Upper lobe of left lung (tissue), 6 donors: ENCODE measurements around the gene CLDN7. TPM values are rescaled to one million over a fixed set of nuclear protein-coding genes. Genes with fewer than 3 reads are reported as not detected.
A peak's percentile ranks its signal among the peaks of the same experiment; 100 is the strongest.

Experiments used
- ATAC-seq, 2 donors: fragments of 200-7000 bp; cut with Tn5 transposase; one replicate each; pipeline ENCODE4 v1.9.1; 2022; ENCODE audit warnings: mild to moderate bottlenecking in 2 of 2, moderate library complexity in 2 of 2; ENCODE audit not compliant: low FRiP score in 2 of 2
- DNase-seq, 2 donors: peaks; one replicate each; pipeline ENCODE4 v3.0.0-alpha.2; 2019 to 2020
- H3K27ac ChIP-seq, 4 donors: fragments of 200-600 bp; sonication (generic); one replicate each; pipeline ENCODE4 v1.5.1; 2016 to 2019
- H3K27me3 ChIP-seq, 4 donors: fragments of 200-600 bp; sonication (generic); one replicate each; pipeline ENCODE4 v1.5.1; 2017 to 2019
- H3K36me3 ChIP-seq, 4 donors: fragments of 200-600 bp; sonication (generic); one replicate each; pipeline ENCODE4 v1.5.1; 2016 to 2019
- H3K4me1 ChIP-seq, 4 donors: fragments of 200-600 bp; sonication (generic); one replicate each; pipeline ENCODE4 v1.5.1; 2018 to 2019
- H3K4me3 ChIP-seq, 4 donors: fragments of 200-600 bp; sonication (generic); one replicate each; pipeline ENCODE4 v1.5.1; 2017 to 2019; ENCODE audit warnings: mild to moderate bottlenecking in 2 of 4, moderate library complexity in 1 of 4
- H3K9me3 ChIP-seq, 4 donors: fragments of 200-600 bp; sonication (generic); one replicate each; pipeline ENCODE4 v1.5.1; 2018 to 2019
- CTCF ChIP-seq, 6 experiments: fragments of 450-650 bp in 4 of 6; fragments of 200-600 bp in 2 of 6; sonication (generic) in 2 of 6; IDR thresholded peaks; one replicate each; pipeline ENCODE4 v1.5.1; 2016 to 2019; ENCODE audit warnings: antibody characterized with exemption in 6 of 6
- EP300 ChIP-seq, 4 donors: sonication (generic); formaldehyde crosslinking; IDR thresholded peaks; one replicate each; pipeline ENCODE4 v1.5.1; 2017; ENCODE audit warnings: antibody characterized with exemption in 4 of 4, control low read depth in 2 of 4
- POLR2A ChIP-seq, 4 donors: fragments of 450-650 bp; IDR thresholded peaks; one replicate each; pipeline ENCODE4 v1.5.1; 2016 to 2017; ENCODE audit warnings: antibody characterized with exemption in 4 of 4, mild to moderate bottlenecking in 2 of 4
- POLR2AphosphoS5 ChIP-seq, 2 donors: sonication (generic); formaldehyde crosslinking; IDR thresholded peaks; one replicate each; pipeline ENCODE4 v1.5.1; 2017; ENCODE audit warnings: antibody characterized with exemption in 2 of 2
- WGBS, 2 donors: methylation state at CpG; one replicate each; pipeline ENCODE4 v1.1.5; 2017 to 2018; 5-methylcytosine and 5-hydroxymethylcytosine counted together
- total RNA-seq, 6 donors: library from RNA; depleted of rRNA in 4 of 6; stranded (reverse); fragments of >200 nt in 4 of 6; gene quantifications; one replicate each; pipeline versions ENCODE4 v1.1.0 to v1.2.1, GENCODE V29; 2016 to 2021
- donor health status: DM: no; HTN: no; CAD: no; lungs with moderate emphysema.
- donor health status: DM: no; HTN: yes; CAD: no; lungs with severe emphysema.

CLDN7 gene
- total RNA-seq, 6 donors from 2014 or later, result 57.6 to 201 (median 137) TPM

- ATAC-seq (peak in 1 of 2 donors; percentile 36), DNase-seq (peak; percentile 90 to 97)
- H3K9me3 ChIP-seq, result no peaks in the 10 kb centered on the region
- H3K27ac ChIP-seq, result peak overlapping the region; percentile 90 to 98 (median 97)
- WGBS, 2 donors, result 2 to 3% methylated on average over 6 to 23 of the region's 73 CpGs
- H3K4me1 ChIP-seq, result peaks cover 29 to 56% (median 45%) of the 10 kb centered on the region in 4 donors
- H3K36me3 ChIP-seq, result peaks cover 0 to 29% (median 23%) of the 10 kb centered on the region in 4 donors
- no peaks in the 10 kb centered on the region for H3K27me3 ChIP-seq
- TF ChIP-seq POLR2AphosphoS5 (IDR thresholded peaks at IDR 0.05) (no peak), POLR2A (IDR thresholded peaks at IDR 0.05) (peak in 1 of 4 donors; percentile 16)
- H3K4me3 ChIP-seq, result peak overlapping the region; percentile 80 to 99 (median 91)
These were observed 24.4 kb downstream of the CLDN7 start for GRCh38 chr17:7237761-7238419.

GRCh38 chr17:7237266-7237760 is 25.0 kb downstream of the CLDN7 start:
- peak overlapping the region; percentile 80 to 99 (median 91) for H3K4me3 ChIP-seq
- H3K9me3 ChIP-seq, result no peaks in the 10 kb centered on the region
- H3K27ac ChIP-seq, result peak overlapping the region; percentile 90 to 98 (median 97)
- WGBS, 2 donors, result 23 to 28% methylated on average over 6 of the region's 6 CpGs
- H3K4me1 ChIP-seq, result peaks cover 35 to 61% (median 50%) of the 10 kb centered on the region in 4 donors
- no peaks in the 10 kb centered on the region for H3K27me3 ChIP-seq
- DNase-seq (no peak), ATAC-seq (no peak)
- peaks cover 0 to 29% (median 23%) of the 10 kb centered on the region in 4 donors for H3K36me3 ChIP-seq
- no peak for TF ChIP-seq POLR2A (IDR thresholded peaks at IDR 0.05)

GRCh38 chr17:7236808-7237207 is 25.5 kb downstream of the CLDN7 start:
- WGBS, 2 donors, result 87 to 89% methylated on average over 6 of the region's 6 CpGs
- H3K4me3 ChIP-seq, result no peak overlapping the region
- ATAC-seq, result no peak
- no peak for DNase-seq
- H3K36me3 ChIP-seq, result peaks cover 0 to 29% (median 23%) of the 10 kb centered on the region in 4 donors
- peak overlapping the region in 3 of 4 donors; percentile 90 to 98 (median 96) for H3K27ac ChIP-seq
- no peak for TF ChIP-seq POLR2A (IDR thresholded peaks at IDR 0.05)
- TF ChIP-seq POLR2AphosphoS5 (IDR thresholded peaks at IDR 0.05), result no peak
- TF ChIP-seq CTCF (IDR thresholded peaks at IDR 0.05), result no peak
- TF ChIP-seq EP300 (IDR thresholded peaks at IDR 0.05), result no peak
- peaks cover 36 to 67% (median 54%) of the 10 kb centered on the region in 4 donors for H3K4me1 ChIP-seq
- no peaks in the 10 kb centered on the region for H3K9me3 ChIP-seq
- H3K27me3 ChIP-seq, result no peaks in the 10 kb centered on the region

- no peak overlapping the region for H3K4me3 ChIP-seq
- peaks cover 30 to 69% (median 49%) of the 10 kb centered on the region in 4 donors for H3K4me1 ChIP-seq
- WGBS, 2 donors, result 84 to 85% methylated on average over 22 of the region's 22 CpGs
- no peaks in the 10 kb centered on the region for H3K27me3 ChIP-seq
- H3K36me3 ChIP-seq, result peaks cover 0 to 27% (median 23%) of the 10 kb centered on the region in 4 donors
- H3K27ac ChIP-seq, result peak overlapping the region in 1 of 4 donors; percentile 21
- H3K9me3 ChIP-seq, result no peaks in the 10 kb centered on the region
- ATAC-seq (no peak), DNase-seq (no peak)
- TF ChIP-seq POLR2AphosphoS5 (IDR thresholded peaks at IDR 0.05) (no peak), CTCF (IDR thresholded peaks at IDR 0.05) (no peak), POLR2A (IDR thresholded peaks at IDR 0.05) (no peak), EP300 (IDR thresholded peaks at IDR 0.05) (no peak)
These were observed 26.3 kb downstream of the CLDN7 start for GRCh38 chr17:7235693-7236665.

GRCh38 chr17:7234083-7234951 is 28.0 kb downstream of the CLDN7 start, which contains the start of gene DVL2:
DVL2 (minus strand) TSS chr17:7234517; CDS start chr17:7234262, 255 bp downstream.
- TF ChIP-seq CTCF (IDR thresholded peaks at IDR 0.05) (peak in 3 of 6 experiments; percentile 24 to 51 (median 35)), EP300 (IDR thresholded peaks at IDR 0.05) (peak in 1 of 4 donors; percentile 75), POLR2A (IDR thresholded peaks at IDR 0.05) (peak in 3 of 4 donors; percentile 59 to 89 (median 78)), POLR2AphosphoS5 (IDR thresholded peaks at IDR 0.05) (peak; percentile 90 to 92)
- H3K4me1 ChIP-seq, result peaks cover 18 to 58% (median 37%) of the 10 kb centered on the region in 4 donors
- peak within 1 kb of the TSS; percentile 75 to 92 (median 84) for H3K27ac ChIP-seq
- H3K27me3 ChIP-seq, result no peaks in the 10 kb centered on the region
- H3K4me3 ChIP-seq, result peak within 1 kb of the TSS; percentile 60 to 94 (median 82)
- ATAC-seq (peak; percentile 54 to 80), DNase-seq (peak; percentile 96 to 97)
- no peaks in the 10 kb centered on the region for H3K9me3 ChIP-seq
- peaks cover 6 to 29% (median 26%) of the 10 kb centered on the region in 4 donors for H3K36me3 ChIP-seq
- 0 to 2% methylated on average over 11 to 40 of the region's 72 CpGs for WGBS, 2 donors
